GM23338 (cell line): ENCODE data around the gene LRRC75B. TPM values are rescaled to one million over a fixed set of nuclear protein-coding genes. Genes with fewer than 3 reads are reported as not detected.

ENCODE experiments used
- ATAC-seq: fragments of 200-7000 bp; cut with Tn5 transposase; 3 replicates; pipeline ENCODE4 v1.9.1; 2020
- DNase-seq: peaks from one replicate; pipeline ENCODE4 v3.0.0-alpha.2; 2015; ENCODE audit warnings: low spot score
- H2AFZ ChIP-seq: fragments of 200-600 bp; sonication (generic); 2 replicates; pipeline ENCODE4 v1.8.0; 2016; ENCODE audit warnings: antibody characterized with exemption, mild to moderate bottlenecking, moderate library complexity
- H3F3A ChIP-seq: fragments of 200-600 bp; sonication (generic); replicated peaks from 2 replicates; pipeline ENCODE4 v1.8.0; 2017; ENCODE audit warnings: antibody characterized with exemption, mixed run types, low read depth
- H3K27ac ChIP-seq: fragments of 200-600 bp; sonication (generic); 2 replicates; pipeline ENCODE4 v1.6.1; 2016; ENCODE audit warnings: low read depth
- H3K27me3 ChIP-seq: fragments of 200-600 bp; sonication (generic); 2 replicates; pipeline ENCODE4 v1.8.0; 2016; ENCODE audit warnings: mild to moderate bottlenecking, mixed run types, moderate library complexity; ENCODE audit not compliant: insufficient read depth
- H3K36me3 ChIP-seq: fragments of 200-600 bp; sonication (generic); 2 replicates; pipeline ENCODE4 v1.8.0; 2016; ENCODE audit warnings: mild to moderate bottlenecking; ENCODE audit not compliant: insufficient read depth
- H3K4me1 ChIP-seq: fragments of 200-600 bp; sonication (generic); 2 replicates; pipeline ENCODE4 v1.8.0; 2016; ENCODE audit warnings: mild to moderate bottlenecking, moderate library complexity; ENCODE audit not compliant: insufficient read depth
- H3K4me2 ChIP-seq: fragments of 200-600 bp; sonication (generic); 2 replicates; pipeline ENCODE4 v1.7.1; 2017; ENCODE audit warnings: mixed run types
- H3K4me3 ChIP-seq: fragments of 200-600 bp; sonication (generic); 2 replicates; pipeline ENCODE4 v1.6.1; 2016; ENCODE audit warnings: mixed run types
- H3K79me2 ChIP-seq: fragments of 200-600 bp; sonication (generic); replicated peaks from 2 replicates; pipeline ENCODE4 v1.8.0; 2017; ENCODE audit warnings: mild to moderate bottlenecking; ENCODE audit not compliant: insufficient read depth
- H3K9me2 ChIP-seq: fragments of 200-600 bp; sonication (generic); 2 replicates; pipeline ENCODE4 v1.8.0; 2017; ENCODE audit not compliant: insufficient read depth
- H4K20me1 ChIP-seq: fragments of 200-600 bp; sonication (generic); replicated peaks from 2 replicates; pipeline ENCODE4 v1.8.0; 2017; ENCODE audit warnings: mild to moderate bottlenecking; ENCODE audit not compliant: insufficient read depth
- H3K27ac Mint-ChIP-seq: 2 replicates; pipeline ENCODE4 v1.8.0; 2020; ENCODE audit warnings: inconsistent platforms, mild to moderate bottlenecking, moderate library complexity, mixed read lengths
- H3K27me3 Mint-ChIP-seq: 3 replicates; pipeline ENCODE4 v1.8.0; 2022; ENCODE audit warnings: low read depth, mild to moderate bottlenecking, moderate library complexity, mixed read lengths, inconsistent platforms; ENCODE audit not compliant: insufficient read depth, poor library complexity
- H3K36me3 Mint-ChIP-seq: 3 replicates; pipeline ENCODE4 v1.8.0; 2021; ENCODE audit warnings: low read depth, mild to moderate bottlenecking, inconsistent platforms, moderate library complexity, mixed read lengths
- H3K4me1 Mint-ChIP-seq: 3 replicates; pipeline ENCODE4 v1.8.0; 2020; ENCODE audit warnings: mild to moderate bottlenecking, inconsistent platforms, mixed read lengths
- H3K4me3 Mint-ChIP-seq: 3 replicates; pipeline ENCODE4 v1.8.0; 2021; ENCODE audit warnings: moderate library complexity, mild to moderate bottlenecking, inconsistent platforms, mixed read lengths
- H3K9me3 Mint-ChIP-seq: 3 replicates; pipeline ENCODE4 v1.8.0; 2020; ENCODE audit warnings: moderate library complexity, mild to moderate bottlenecking, inconsistent platforms, mixed read lengths
- CREB1 ChIP-seq: fragments of 250-450 bp; sonication (Bioruptor Pico); IDR thresholded peaks from 2 replicates; pipeline ENCODE4 v1.5.0; 2020; ENCODE audit warnings: low read depth, mild to moderate bottlenecking, moderate library complexity
- EZH2 ChIP-seq: fragments of 200-600 bp; sonication (generic); IDR thresholded peaks from one replicate; pipeline ENCODE4 v1.8.0; 2017; ENCODE audit warnings: antibody characterized with exemption, mild to moderate bottlenecking, low read depth; ENCODE audit not compliant: unreplicated experiment
- EZH2phosphoT487 ChIP-seq: fragments of 200-600 bp; sonication (generic); IDR thresholded peaks from one replicate; pipeline ENCODE4 v1.8.1; 2018; ENCODE audit warnings: antibody characterized with exemption; ENCODE audit not compliant: unreplicated experiment
- JUNB ChIP-seq: IDR thresholded peaks from one replicate; pipeline ENCODE4 v1.6.1; 2016; ENCODE audit warnings: antibody characterized with exemption; ENCODE audit not compliant: unreplicated experiment
- NANOG ChIP-seq: IDR thresholded peaks from 2 replicates; pipeline ENCODE4 v1.6.1; 2016; ENCODE audit warnings: antibody characterized with exemption, borderline replicate concordance
- POLR2AphosphoS5 ChIP-seq: IDR thresholded peaks from 2 replicates; pipeline ENCODE4 v1.6.1; 2016; ENCODE audit warnings: antibody characterized with exemption, low read depth
- STAT1 ChIP-seq: IDR thresholded peaks from one replicate; pipeline ENCODE4 v1.6.1; 2016; ENCODE audit warnings: antibody characterized with exemption; ENCODE audit not compliant: unreplicated experiment
- ZNF114 ChIP-seq: fragments of 250-450 bp; sonication (Bioruptor Pico); IDR thresholded peaks from 2 replicates; pipeline ENCODE4 v1.5.0; 2020; ENCODE audit warnings: mild to moderate bottlenecking, moderate library complexity
- ZNF331 ChIP-seq: fragments of 250-450 bp; sonication (Bioruptor Pico); IDR thresholded peaks from 2 replicates; pipeline ENCODE4 v1.5.0; 2020; ENCODE audit warnings: low read depth, mild to moderate bottlenecking, moderate library complexity
- ZNF462 ChIP-seq: fragments of 250-450 bp; sonication (Bioruptor Pico); IDR thresholded peaks from 2 replicates; pipeline ENCODE4 v1.5.0; 2020; ENCODE audit warnings: mild to moderate bottlenecking, moderate library complexity
- polyA plus RNA-seq: library from polyadenylated mRNA; unstranded; fragments of >200 nt; fragmentation: Nextera tagmentation; extraction: Ambion mirVana; gene quantifications from 2 replicates; pipeline ENCODE4 v1.2.1, GENCODE V29; 2016
- total RNA-seq: library from RNA; depleted of rRNA; stranded (reverse); fragments of >200 nt; shearing (Covaris generic); gene quantifications from 2 replicates; pipeline ENCODE4 v1.2.3, GENCODE V29; 2014
- TF ChIP-seq, protein P1 (sequence below): IDR thresholded peaks from one replicate; pipeline ENCODE4 v1.6.1; 2018; ENCODE audit warnings: antibody characterized with exemption; ENCODE audit not compliant: unreplicated experiment
- TF ChIP-seq, protein P2 (sequence below): IDR thresholded peaks from 2 replicates; pipeline ENCODE4 v1.6.1; 2016; ENCODE audit warnings: antibody characterized with exemption
- TF ChIP-seq, protein P3 (sequence below), 2 experiments: fragments of 200-600 bp in 1 of 2; sonication (generic) in 1 of 2; conservative IDR thresholded peaks; 2 replicates each; pipeline versions ENCODE4 v1.5.1 to v1.6.1; 2016 to 2017; ENCODE audit warnings: antibody characterized with exemption in 2 of 2, low read depth in 2 of 2, mild to moderate bottlenecking in 2 of 2, moderate library complexity in 1 of 2

Gene LRRC75B
- total and polyA plus RNA-seq, 2 experiments from 2014 or later = 17.6 to 22.1 TPM

DNA sequence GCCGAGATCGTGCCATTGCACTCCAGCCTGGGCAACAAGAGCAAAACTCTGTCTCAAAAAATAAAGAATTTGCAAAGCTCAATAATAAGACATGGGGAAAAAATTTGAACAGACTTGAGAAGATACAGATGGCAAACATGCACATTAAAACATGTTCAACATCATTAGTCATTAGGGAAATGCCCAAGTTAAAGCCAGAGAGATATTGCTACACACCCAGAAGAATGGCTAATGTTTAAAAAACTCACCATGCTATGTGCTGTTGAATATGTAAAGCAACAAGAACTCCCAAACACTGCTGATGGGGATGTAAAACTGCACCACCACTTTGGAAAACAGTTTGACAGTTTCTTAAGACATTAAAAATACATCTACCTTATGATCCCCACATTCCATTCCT lies 12.6 kb downstream of the LRRC75B start:
- Histone ChIP-seq H3K27ac (no peak overlapping the region), H3K4me2 (no peak overlapping the region), H3K27me3 (no peaks in the 10 kb centered on the region), H3K36me3 (no peaks in the 10 kb centered on the region), H3K4me3 (no peak overlapping the region), H4K20me1 (peaks cover 15% of the 10 kb centered on the region), H2AFZ (no peak overlapping the region), H3K79me2 (no peaks in the 10 kb centered on the region), H3K4me1 (no peaks in the 10 kb centered on the region), H3K9me2 (no peaks in the 10 kb centered on the region), H3F3A (peaks cover 18% of the 10 kb centered on the region; the same call in 1 of the 2 replicates)
- H3K4me3 Mint-ChIP-seq = no peak overlapping the region
- ATAC-seq = no peak
- peaks cover 2% of the 10 kb centered on the region for H3K27me3 Mint-ChIP-seq
- peaks cover 5% of the 10 kb centered on the region; the same call in 2 of the 3 replicates for H3K36me3 Mint-ChIP-seq
- no peak overlapping the region for H3K27ac Mint-ChIP-seq
- H3K4me1 Mint-ChIP-seq = no peaks in the 10 kb centered on the region; the same call in 2 of the 3 replicates
- TF ChIP-seq EZH2 (no peak), STAT1 (no peak), ZNF331 (CRISPR knock-in tag) (no peak), ZNF114 (no peak), CREB1 (CRISPR knock-in tag) (no peak), JUNB (no peak), NANOG (no peak), POLR2AphosphoS5 (no peak), ZNF462 (no peak), EZH2phosphoT487 (no peak)
- TF ChIP-seq, protein P1, sequence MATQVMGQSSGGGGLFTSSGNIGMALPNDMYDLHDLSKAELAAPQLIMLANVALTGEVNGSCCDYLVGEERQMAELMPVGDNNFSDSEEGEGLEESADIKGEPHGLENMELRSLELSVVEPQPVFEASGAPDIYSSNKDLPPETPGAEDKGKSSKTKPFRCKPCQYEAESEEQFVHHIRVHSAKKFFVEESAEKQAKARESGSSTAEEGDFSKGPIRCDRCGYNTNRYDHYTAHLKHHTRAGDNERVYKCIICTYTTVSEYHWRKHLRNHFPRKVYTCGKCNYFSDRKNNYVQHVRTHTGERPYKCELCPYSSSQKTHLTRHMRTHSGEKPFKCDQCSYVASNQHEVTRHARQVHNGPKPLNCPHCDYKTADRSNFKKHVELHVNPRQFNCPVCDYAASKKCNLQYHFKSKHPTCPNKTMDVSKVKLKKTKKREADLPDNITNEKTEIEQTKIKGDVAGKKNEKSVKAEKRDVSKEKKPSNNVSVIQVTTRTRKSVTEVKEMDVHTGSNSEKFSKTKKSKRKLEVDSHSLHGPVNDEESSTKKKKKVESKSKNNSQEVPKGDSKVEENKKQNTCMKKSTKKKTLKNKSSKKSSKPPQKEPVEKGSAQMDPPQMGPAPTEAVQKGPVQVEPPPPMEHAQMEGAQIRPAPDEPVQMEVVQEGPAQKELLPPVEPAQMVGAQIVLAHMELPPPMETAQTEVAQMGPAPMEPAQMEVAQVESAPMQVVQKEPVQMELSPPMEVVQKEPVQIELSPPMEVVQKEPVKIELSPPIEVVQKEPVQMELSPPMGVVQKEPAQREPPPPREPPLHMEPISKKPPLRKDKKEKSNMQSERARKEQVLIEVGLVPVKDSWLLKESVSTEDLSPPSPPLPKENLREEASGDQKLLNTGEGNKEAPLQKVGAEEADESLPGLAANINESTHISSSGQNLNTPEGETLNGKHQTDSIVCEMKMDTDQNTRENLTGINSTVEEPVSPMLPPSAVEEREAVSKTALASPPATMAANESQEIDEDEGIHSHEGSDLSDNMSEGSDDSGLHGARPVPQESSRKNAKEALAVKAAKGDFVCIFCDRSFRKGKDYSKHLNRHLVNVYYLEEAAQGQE = no peak
- TF ChIP-seq, protein P2, sequence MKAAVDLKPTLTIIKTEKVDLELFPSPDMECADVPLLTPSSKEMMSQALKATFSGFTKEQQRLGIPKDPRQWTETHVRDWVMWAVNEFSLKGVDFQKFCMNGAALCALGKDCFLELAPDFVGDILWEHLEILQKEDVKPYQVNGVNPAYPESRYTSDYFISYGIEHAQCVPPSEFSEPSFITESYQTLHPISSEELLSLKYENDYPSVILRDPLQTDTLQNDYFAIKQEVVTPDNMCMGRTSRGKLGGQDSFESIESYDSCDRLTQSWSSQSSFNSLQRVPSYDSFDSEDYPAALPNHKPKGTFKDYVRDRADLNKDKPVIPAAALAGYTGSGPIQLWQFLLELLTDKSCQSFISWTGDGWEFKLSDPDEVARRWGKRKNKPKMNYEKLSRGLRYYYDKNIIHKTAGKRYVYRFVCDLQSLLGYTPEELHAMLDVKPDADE = no peak
- TF ChIP-seq, protein P3, sequence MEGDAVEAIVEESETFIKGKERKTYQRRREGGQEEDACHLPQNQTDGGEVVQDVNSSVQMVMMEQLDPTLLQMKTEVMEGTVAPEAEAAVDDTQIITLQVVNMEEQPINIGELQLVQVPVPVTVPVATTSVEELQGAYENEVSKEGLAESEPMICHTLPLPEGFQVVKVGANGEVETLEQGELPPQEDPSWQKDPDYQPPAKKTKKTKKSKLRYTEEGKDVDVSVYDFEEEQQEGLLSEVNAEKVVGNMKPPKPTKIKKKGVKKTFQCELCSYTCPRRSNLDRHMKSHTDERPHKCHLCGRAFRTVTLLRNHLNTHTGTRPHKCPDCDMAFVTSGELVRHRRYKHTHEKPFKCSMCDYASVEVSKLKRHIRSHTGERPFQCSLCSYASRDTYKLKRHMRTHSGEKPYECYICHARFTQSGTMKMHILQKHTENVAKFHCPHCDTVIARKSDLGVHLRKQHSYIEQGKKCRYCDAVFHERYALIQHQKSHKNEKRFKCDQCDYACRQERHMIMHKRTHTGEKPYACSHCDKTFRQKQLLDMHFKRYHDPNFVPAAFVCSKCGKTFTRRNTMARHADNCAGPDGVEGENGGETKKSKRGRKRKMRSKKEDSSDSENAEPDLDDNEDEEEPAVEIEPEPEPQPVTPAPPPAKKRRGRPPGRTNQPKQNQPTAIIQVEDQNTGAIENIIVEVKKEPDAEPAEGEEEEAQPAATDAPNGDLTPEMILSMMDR (conservative IDR thresholded peaks at IDR 0.05; ENCODE audit: low read depth in 2 of 2) = no peak
- H3K9me3 Mint-ChIP-seq = no peaks in the 10 kb centered on the region
- no peak for DNase-seq
